Muscle layer of colon (tissue), 2 donors: Measurements from ENCODE around the gene ARHGEF11.
A peak's percentile ranks its signal among the peaks of the same experiment; 100 is the strongest.

Experiments
- H3K27ac ChIP-seq: one replicate; pipeline ENCODE4 v1.7.0; 2013; ENCODE audit warnings: low read depth, mild to moderate bottlenecking, low read length, moderate library complexity
- H3K27me3 ChIP-seq, 2 donors: one replicate each; pipeline ENCODE4 v1.7.0; 2013; ENCODE audit warnings: low read length in 2 of 2, mild to moderate bottlenecking in 2 of 2; ENCODE audit not compliant: insufficient read depth in 2 of 2, control insufficient read depth in 1 of 2
- H3K36me3 ChIP-seq: one replicate; pipeline ENCODE4 v1.7.0; 2013; ENCODE audit warnings: mild to moderate bottlenecking, low read length; ENCODE audit not compliant: insufficient read depth
- H3K4me1 ChIP-seq: one replicate; pipeline ENCODE4 v1.7.0; 2013; ENCODE audit warnings: mild to moderate bottlenecking, low read length; ENCODE audit not compliant: insufficient read depth
- H3K4me3 ChIP-seq, 2 donors: one replicate each; pipeline ENCODE4 v1.7.0; 2013; ENCODE audit warnings: low read length in 2 of 2, low read depth in 1 of 2, mild to moderate bottlenecking in 1 of 2, moderate library complexity in 1 of 2
- H3K9ac ChIP-seq: one replicate; pipeline ENCODE4 v1.7.0; 2013; ENCODE audit warnings: low read length
- H3K9me3 ChIP-seq: one replicate; pipeline ENCODE4 v1.7.0; 2013; ENCODE audit warnings: mild to moderate bottlenecking, low read length
- donor health status: abdominal sarcoma.
- donor health status: Adenocarcinoma of cecum.

Gene ARHGEF11

GRCh38 chr1:156937883-156938282, 107.7 kb downstream of the ARHGEF11 start:
- H3K4me1 ChIP-seq = no peaks in the 10 kb centered on the region
- H3K27me3 ChIP-seq = no peaks in the 10 kb centered on the region
- peaks cover 61% of the 10 kb centered on the region for H3K36me3 ChIP-seq
- no peak overlapping the region for H3K4me3 ChIP-seq
- H3K9me3 ChIP-seq = no peaks in the 10 kb centered on the region
- no peak overlapping the region for H3K9ac ChIP-seq
- H3K27ac ChIP-seq = no peak overlapping the region

DNA sequence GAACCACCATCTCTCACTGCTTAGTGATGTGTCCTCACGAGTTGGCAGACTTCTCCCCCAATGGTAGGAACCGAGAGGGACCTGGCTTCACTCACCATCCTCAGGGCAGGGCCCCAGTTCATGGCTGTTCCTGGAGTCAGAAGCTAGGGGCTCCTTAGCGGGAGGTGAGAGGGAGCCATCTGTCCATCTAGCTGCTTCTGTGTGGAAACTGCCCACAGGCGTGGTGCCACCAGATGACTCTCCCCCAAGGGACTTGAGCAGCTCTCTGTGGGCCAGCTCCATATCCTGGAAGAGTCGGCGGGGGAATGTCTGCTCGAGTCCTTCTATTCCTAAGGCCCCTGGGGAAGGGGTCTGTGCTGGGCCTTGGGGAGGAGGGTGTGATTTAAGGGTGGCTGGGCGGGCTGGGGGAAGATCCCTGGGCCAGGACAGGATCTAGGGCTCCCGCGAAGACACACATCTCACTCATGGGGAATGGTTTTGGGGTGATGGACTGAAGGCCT, 108.8 kb downstream of the ARHGEF11 start:
- Histone ChIP-seq H3K27me3 (no peaks in the 10 kb centered on the region), H3K9me3 (no peaks in the 10 kb centered on the region), H3K9ac (no peak overlapping the region), H3K4me1 (no peaks in the 10 kb centered on the region), H3K27ac (no peak overlapping the region), H3K4me3 (no peak overlapping the region), H3K36me3 (peaks cover 50% of the 10 kb centered on the region)

GRCh38 chr1:156936191-156936590, 109.4 kb downstream of the ARHGEF11 start:
- H3K36me3 ChIP-seq = peaks cover 44% of the 10 kb centered on the region
- H3K27me3 ChIP-seq = no peaks in the 10 kb centered on the region
- H3K4me3 ChIP-seq = no peak overlapping the region
- H3K9me3 ChIP-seq = no peaks in the 10 kb centered on the region
- H3K9ac ChIP-seq = no peak overlapping the region
- no peak overlapping the region for H3K27ac ChIP-seq
- H3K4me1 ChIP-seq = no peaks in the 10 kb centered on the region

DNA sequence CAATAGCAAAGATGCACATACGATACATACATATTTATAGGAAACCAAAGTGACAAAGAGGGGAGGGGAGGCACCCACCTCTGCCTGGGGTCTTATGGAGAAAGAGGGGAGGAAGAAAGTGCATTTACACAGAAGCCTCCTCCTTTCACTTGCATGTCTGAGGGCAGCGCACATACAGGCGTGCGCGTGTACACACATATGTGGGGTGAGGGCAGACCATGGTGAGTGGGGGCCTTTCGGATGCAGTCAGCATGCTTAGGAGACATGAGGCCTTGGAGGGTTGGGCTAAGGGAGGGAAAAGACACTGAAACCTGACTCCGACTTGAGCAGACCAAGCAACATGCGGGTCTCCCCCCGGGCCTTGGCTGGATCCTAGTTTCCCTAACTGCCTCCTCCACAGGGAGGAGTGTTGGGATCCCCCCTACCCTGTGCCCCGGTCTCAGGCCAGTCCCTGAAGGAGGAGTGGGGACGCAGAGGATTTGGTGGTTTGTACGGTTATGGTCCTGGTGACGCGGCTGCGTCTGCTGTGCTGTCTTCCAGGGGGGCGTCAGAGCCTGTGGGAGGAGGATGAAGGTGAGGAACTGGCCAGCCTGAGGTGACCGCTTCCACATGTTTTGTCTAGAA, 109.9 kb downstream of the ARHGEF11 start:
- H3K36me3 ChIP-seq = peaks cover 38% of the 10 kb centered on the region

GRCh38 chr1:156933136-156933535, 112.4 kb downstream of the ARHGEF11 start:
- Histone ChIP-seq H3K4me3 (no peak overlapping the region), H3K27ac (no peak overlapping the region), H3K4me1 (no peaks in the 10 kb centered on the region), H3K36me3 (peaks cover 20% of the 10 kb centered on the region), H3K27me3 (peaks cover 0 to 14% of the 10 kb centered on the region in 2 donors), H3K9me3 (no peaks in the 10 kb centered on the region), H3K9ac (no peak overlapping the region)

More for the DNA sequence above, 109.9 kb downstream of the ARHGEF11 start:
- Histone ChIP-seq H3K9me3 (no peaks in the 10 kb centered on the region), H3K4me3 (no peak overlapping the region), H3K27me3 (no peaks in the 10 kb centered on the region), H3K4me1 (no peaks in the 10 kb centered on the region), H3K27ac (no peak overlapping the region), H3K9ac (no peak overlapping the region)

- no peak overlapping the region for H3K27ac ChIP-seq
- H3K4me3 ChIP-seq = peak overlapping the region in 1 of 2 donors; percentile 49
- H3K27me3 ChIP-seq = peaks cover 5 to 24% of the 10 kb centered on the region in 2 donors
- peaks cover 2% of the 10 kb centered on the region for H3K4me1 ChIP-seq
- H3K9ac ChIP-seq = no peak overlapping the region
- H3K36me3 ChIP-seq = peaks cover 12% of the 10 kb centered on the region
- H3K9me3 ChIP-seq = no peaks in the 10 kb centered on the region
Observed at GRCh38 chr1:156931974-156932710, 113.4 kb downstream of the ARHGEF11 start.

DNA sequence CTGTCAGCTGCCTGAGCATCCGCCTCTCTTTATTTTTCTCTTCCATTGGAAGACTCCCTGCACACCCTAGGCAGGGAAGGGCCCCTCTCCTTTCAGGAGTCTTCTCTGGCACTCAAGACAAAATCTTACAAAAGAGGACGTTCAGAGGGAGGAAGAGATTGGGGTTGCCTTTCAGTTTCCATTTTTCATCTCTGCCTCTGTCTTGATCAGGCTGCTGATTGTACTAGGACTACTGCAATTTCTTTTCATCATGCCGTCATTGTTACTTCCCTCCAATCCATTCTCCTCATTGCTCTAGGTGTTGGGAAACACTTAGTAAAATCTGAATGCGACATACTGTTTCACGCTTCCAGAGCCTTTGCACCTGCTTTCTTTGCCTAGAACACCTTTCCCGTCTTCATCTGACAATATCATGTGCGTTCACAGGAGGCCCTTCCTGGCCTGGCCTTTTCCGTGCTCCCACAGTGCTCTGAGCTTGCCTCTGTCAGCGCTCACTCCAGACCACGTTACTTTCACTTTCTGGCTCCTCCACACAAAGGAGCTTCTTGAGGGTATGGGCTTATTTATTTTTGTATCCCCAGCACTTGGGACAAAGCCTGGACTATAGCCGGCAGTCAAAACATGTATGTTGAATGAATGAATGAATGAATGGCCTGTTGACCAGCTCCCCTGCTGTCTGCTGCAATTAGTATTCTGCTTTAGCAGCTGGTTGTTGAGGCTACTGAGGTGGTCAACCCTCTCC, 114.2 kb downstream of the ARHGEF11 start:
- peaks cover 3% of the 10 kb centered on the region for H3K4me1 ChIP-seq
- H3K4me3 ChIP-seq = peak overlapping the region in 1 of 2 donors; percentile 49
- H3K9ac ChIP-seq = no peak overlapping the region
- H3K27me3 ChIP-seq = peaks cover 10 to 32% of the 10 kb centered on the region in 2 donors
- H3K36me3 ChIP-seq = peaks cover 6% of the 10 kb centered on the region
- H3K9me3 ChIP-seq = no peaks in the 10 kb centered on the region
- no peak overlapping the region for H3K27ac ChIP-seq

- Histone ChIP-seq H3K27ac (no peak overlapping the region), H3K9ac (no peak overlapping the region), H3K9me3 (no peaks in the 10 kb centered on the region), H3K4me1 (peaks cover 3% of the 10 kb centered on the region), H3K27me3 (peaks cover 10 to 41% of the 10 kb centered on the region in 2 donors), H3K4me3 (no peak overlapping the region), H3K36me3 (no peaks in the 10 kb centered on the region)
Observed at GRCh38 chr1:156930483-156930882, 115.1 kb downstream of the ARHGEF11 start.

DNA sequence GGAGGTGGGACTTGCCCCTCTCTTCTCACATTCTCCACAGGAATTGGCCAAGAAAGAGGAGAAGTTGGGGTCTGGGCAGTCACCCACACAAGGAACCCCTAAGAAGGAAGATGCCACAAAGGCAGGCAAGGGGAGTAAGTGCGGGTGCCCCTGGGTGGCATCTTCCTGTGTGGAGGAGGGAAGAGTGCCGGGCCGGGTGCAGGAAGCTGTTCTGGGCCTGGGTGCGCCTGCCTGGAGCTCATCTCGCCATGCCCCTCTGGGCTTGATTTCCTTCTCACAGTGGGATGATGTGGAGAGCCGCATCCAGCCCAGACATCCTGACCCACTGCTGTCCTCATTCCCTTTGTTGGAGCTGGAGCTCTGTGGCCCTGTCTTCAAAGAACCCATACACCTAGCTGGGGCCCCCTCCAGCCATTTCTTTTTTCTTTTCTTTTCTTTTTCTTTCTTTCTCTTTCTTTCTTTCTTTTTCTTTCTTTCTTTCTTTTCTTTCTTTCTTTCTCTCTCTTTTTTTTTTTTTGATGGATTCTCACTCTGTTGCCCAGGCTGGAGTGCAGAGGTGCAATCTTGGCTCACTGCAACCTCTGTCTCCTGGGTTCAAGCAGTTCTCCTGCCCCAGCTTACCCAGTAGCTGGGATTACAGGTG, 115.8 kb downstream of the ARHGEF11 start:
- Histone ChIP-seq H3K36me3 (no peaks in the 10 kb centered on the region), H3K9me3 (no peaks in the 10 kb centered on the region), H3K9ac (no peak overlapping the region), H3K27me3 (peaks cover 10 to 48% of the 10 kb centered on the region in 2 donors), H3K4me1 (peaks cover 3% of the 10 kb centered on the region), H3K4me3 (no peak overlapping the region), H3K27ac (no peak overlapping the region)

- H3K36me3 ChIP-seq = no peaks in the 10 kb centered on the region
- no peak overlapping the region for H3K9ac ChIP-seq
- no peak overlapping the region for H3K27ac ChIP-seq
- no peaks in the 10 kb centered on the region for H3K9me3 ChIP-seq
- peaks cover 17 to 64% of the 10 kb centered on the region in 2 donors for H3K27me3 ChIP-seq
- H3K4me3 ChIP-seq = no peak overlapping the region
- H3K4me1 ChIP-seq = peaks cover 8% of the 10 kb centered on the region
Observed at GRCh38 chr1:156928043-156928602, 117.4 kb downstream of the ARHGEF11 start.
